ENCODE data around the gene PADI1. TPM values are rescaled to one million over a fixed set of nuclear protein-coding genes. Genes with fewer than 3 reads are reported as not detected.

PADI1 gene
- total RNA-seq, 1 donor from 2014 or later: not detected

GRCh38 chr1:17216078-17216477, 11.2 kb downstream of the PADI1 start:
- Mint-ChIP-seq H3K36me3 (ENCODE audit: low read depth, unreplicated experiment) (no peaks in the 10 kb centered on the region), H3K27ac (ENCODE audit: unreplicated experiment) (no peak overlapping the region), H3K4me3 (ENCODE audit: unreplicated experiment) (peak overlapping the region; percentile 46), H3K9me3 (ENCODE audit: unreplicated experiment) (peaks cover 4% of the 10 kb centered on the region), H3K4me1 (ENCODE audit: low read depth, unreplicated experiment) (peaks cover 15% of the 10 kb centered on the region), H3K27me3 (ENCODE audit: low read depth, unreplicated experiment) (peaks cover 22% of the 10 kb centered on the region)
- FAIRE-seq: no peak
- Histone ChIP-seq H3K36me3 (ENCODE audit: insufficient read depth, low read length) (no peaks in the 10 kb centered on the region), H3K4me3 (ENCODE audit: insufficient read depth, low read depth, low read length) (no peak overlapping the region), H3K4me2 (ENCODE audit: low read length) (no peak overlapping the region), H2AFZ (ENCODE audit: low read depth, low read length) (no peak overlapping the region), H3K27ac (ENCODE audit: low read depth, low read length) (no peak overlapping the region), H3K27me3 (ENCODE audit: insufficient read depth, low read length) (no peaks in the 10 kb centered on the region), H3K9me3 (ENCODE audit: insufficient read depth, low read depth, low read length) (no peaks in the 10 kb centered on the region), H4K20me1 (ENCODE audit: insufficient read depth, low read length) (no peaks in the 10 kb centered on the region), H3K4me1 (ENCODE audit: insufficient read depth, low read length) (peaks cover 16% of the 10 kb centered on the region), H3K9ac (ENCODE audit: low read length) (no peak overlapping the region), H3K79me2 (ENCODE audit: insufficient read depth, low read length) (no peaks in the 10 kb centered on the region)
- no peak for TF ChIP-seq CTCF (IDR thresholded peaks at IDR 0.05; ENCODE audit: insufficient read depth, low read depth, low read length)
- no peak for TF ChIP-seq EZH2 (IDR thresholded peaks at IDR 0.05; ENCODE audit: insufficient read depth, low read length)
- DNase-seq (ENCODE audit: low read depth): no peak

DNA sequence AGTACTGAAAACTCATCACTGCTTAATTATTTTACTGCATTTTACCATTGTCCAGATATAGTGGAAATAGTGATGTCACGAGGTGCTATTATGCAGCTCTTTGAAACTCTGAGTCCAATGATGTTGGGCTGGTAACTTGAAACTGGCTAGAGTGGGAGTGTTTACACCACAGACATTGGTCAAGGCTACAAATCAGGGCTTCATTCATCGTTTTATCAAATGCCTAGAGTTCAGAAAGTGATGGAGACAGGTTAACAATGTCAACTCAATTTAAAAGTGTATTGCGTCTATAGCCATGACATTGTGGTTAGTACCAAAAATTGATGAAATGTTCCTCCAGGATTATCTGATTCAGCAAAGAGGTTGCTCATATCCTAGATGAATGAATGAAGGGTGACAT, 12.7 kb downstream of the PADI1 start:
- Histone ChIP-seq H3K9ac (ENCODE audit: low read length) (no peak overlapping the region), H3K79me2 (ENCODE audit: insufficient read depth, low read length) (no peaks in the 10 kb centered on the region), H3K4me3 (ENCODE audit: insufficient read depth, low read depth, low read length) (no peak overlapping the region), H3K27me3 (ENCODE audit: insufficient read depth, low read length) (no peaks in the 10 kb centered on the region), H2AFZ (ENCODE audit: low read depth, low read length) (no peak overlapping the region), H3K4me1 (ENCODE audit: insufficient read depth, low read length) (peaks cover 9% of the 10 kb centered on the region), H3K27ac (ENCODE audit: low read depth, low read length) (no peak overlapping the region), H3K36me3 (ENCODE audit: insufficient read depth, low read length) (no peaks in the 10 kb centered on the region), H4K20me1 (ENCODE audit: insufficient read depth, low read length) (no peaks in the 10 kb centered on the region), H3K9me3 (ENCODE audit: insufficient read depth, low read depth, low read length) (no peaks in the 10 kb centered on the region), H3K4me2 (ENCODE audit: low read length) (no peak overlapping the region)
- peaks cover 37% of the 10 kb centered on the region for H3K27me3 Mint-ChIP-seq (ENCODE audit: low read depth, unreplicated experiment)
- TF ChIP-seq CTCF (IDR thresholded peaks at IDR 0.05; ENCODE audit: insufficient read depth, low read depth, low read length) (no peak), EZH2 (IDR thresholded peaks at IDR 0.05; ENCODE audit: insufficient read depth, low read length) (no peak)
- H3K4me3 Mint-ChIP-seq (ENCODE audit: unreplicated experiment): no peak overlapping the region
- no peaks in the 10 kb centered on the region for H3K36me3 Mint-ChIP-seq (ENCODE audit: low read depth, unreplicated experiment)
- FAIRE-seq (no peak), DNase-seq (ENCODE audit: low read depth) (no peak)
- H3K27ac Mint-ChIP-seq (ENCODE audit: unreplicated experiment): no peak overlapping the region
- peaks cover 12% of the 10 kb centered on the region for H3K4me1 Mint-ChIP-seq (ENCODE audit: low read depth, unreplicated experiment)
- peaks cover 6% of the 10 kb centered on the region for H3K9me3 Mint-ChIP-seq (ENCODE audit: unreplicated experiment)

- Histone ChIP-seq H3K9me3 (ENCODE audit: insufficient read depth, low read depth, low read length) (no peaks in the 10 kb centered on the region), H3K4me1 (ENCODE audit: insufficient read depth, low read length) (no peaks in the 10 kb centered on the region), H3K4me3 (ENCODE audit: insufficient read depth, low read depth, low read length) (no peak overlapping the region), H3K27me3 (ENCODE audit: insufficient read depth, low read length) (no peaks in the 10 kb centered on the region), H3K4me2 (ENCODE audit: low read length) (no peak overlapping the region), H3K9ac (ENCODE audit: low read length) (no peak overlapping the region), H4K20me1 (ENCODE audit: insufficient read depth, low read length) (no peaks in the 10 kb centered on the region), H2AFZ (ENCODE audit: low read depth, low read length) (no peak overlapping the region), H3K36me3 (ENCODE audit: insufficient read depth, low read length) (no peaks in the 10 kb centered on the region), H3K27ac (ENCODE audit: low read depth, low read length) (no peak overlapping the region), H3K79me2 (ENCODE audit: insufficient read depth, low read length) (no peaks in the 10 kb centered on the region)
- peaks cover 4% of the 10 kb centered on the region for H3K4me1 Mint-ChIP-seq (ENCODE audit: low read depth, unreplicated experiment)
- no peaks in the 10 kb centered on the region for H3K36me3 Mint-ChIP-seq (ENCODE audit: low read depth, unreplicated experiment)
- no peak overlapping the region for H3K27ac Mint-ChIP-seq (ENCODE audit: unreplicated experiment)
- FAIRE-seq (no peak), DNase-seq (ENCODE audit: low read depth) (no peak)
- no peak for TF ChIP-seq CTCF (IDR thresholded peaks at IDR 0.05; ENCODE audit: insufficient read depth, low read depth, low read length)
- TF ChIP-seq EZH2 (IDR thresholded peaks at IDR 0.05; ENCODE audit: insufficient read depth, low read length): no peak
- peaks cover 6% of the 10 kb centered on the region for H3K9me3 Mint-ChIP-seq (ENCODE audit: unreplicated experiment)
- H3K27me3 Mint-ChIP-seq (ENCODE audit: low read depth, unreplicated experiment): peaks cover 41% of the 10 kb centered on the region
- H3K4me3 Mint-ChIP-seq (ENCODE audit: unreplicated experiment): no peak overlapping the region
Observed at GRCh38 chr1:17218939-17219338, 14.0 kb downstream of the PADI1 start.
